ENCODE measurements around the gene BBS9. TPM values are rescaled to one million over a fixed set of nuclear protein-coding genes. Genes with fewer than 3 reads are reported as not detected.

BBS9 gene
- total RNA-seq, 1 donor from 2014 or later = 33.0 TPM

- no peaks in the 10 kb centered on the region for H3K36me3 Mint-ChIP-seq (ENCODE audit: low read depth, unreplicated experiment)
- H3K4me3 Mint-ChIP-seq (ENCODE audit: unreplicated experiment) = no peak overlapping the region
- no peaks in the 10 kb centered on the region for H3K4me1 Mint-ChIP-seq (ENCODE audit: unreplicated experiment)
- H3K27ac Mint-ChIP-seq (ENCODE audit: unreplicated experiment) = no peak overlapping the region
- no peaks in the 10 kb centered on the region for H3K9me3 Mint-ChIP-seq (ENCODE audit: unreplicated experiment)
- no peak for DNase-seq (ENCODE audit: low spot score)
- TF ChIP-seq, protein P1, sequence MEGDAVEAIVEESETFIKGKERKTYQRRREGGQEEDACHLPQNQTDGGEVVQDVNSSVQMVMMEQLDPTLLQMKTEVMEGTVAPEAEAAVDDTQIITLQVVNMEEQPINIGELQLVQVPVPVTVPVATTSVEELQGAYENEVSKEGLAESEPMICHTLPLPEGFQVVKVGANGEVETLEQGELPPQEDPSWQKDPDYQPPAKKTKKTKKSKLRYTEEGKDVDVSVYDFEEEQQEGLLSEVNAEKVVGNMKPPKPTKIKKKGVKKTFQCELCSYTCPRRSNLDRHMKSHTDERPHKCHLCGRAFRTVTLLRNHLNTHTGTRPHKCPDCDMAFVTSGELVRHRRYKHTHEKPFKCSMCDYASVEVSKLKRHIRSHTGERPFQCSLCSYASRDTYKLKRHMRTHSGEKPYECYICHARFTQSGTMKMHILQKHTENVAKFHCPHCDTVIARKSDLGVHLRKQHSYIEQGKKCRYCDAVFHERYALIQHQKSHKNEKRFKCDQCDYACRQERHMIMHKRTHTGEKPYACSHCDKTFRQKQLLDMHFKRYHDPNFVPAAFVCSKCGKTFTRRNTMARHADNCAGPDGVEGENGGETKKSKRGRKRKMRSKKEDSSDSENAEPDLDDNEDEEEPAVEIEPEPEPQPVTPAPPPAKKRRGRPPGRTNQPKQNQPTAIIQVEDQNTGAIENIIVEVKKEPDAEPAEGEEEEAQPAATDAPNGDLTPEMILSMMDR (IDR thresholded peaks at IDR 0.05; ENCODE audit: unreplicated experiment) = no peak
- no peaks in the 10 kb centered on the region for H3K27me3 Mint-ChIP-seq (ENCODE audit: unreplicated experiment)
These were observed 61.4 kb downstream of the BBS9 start for GRCh38 chr7:33190688-33191304.

DNA sequence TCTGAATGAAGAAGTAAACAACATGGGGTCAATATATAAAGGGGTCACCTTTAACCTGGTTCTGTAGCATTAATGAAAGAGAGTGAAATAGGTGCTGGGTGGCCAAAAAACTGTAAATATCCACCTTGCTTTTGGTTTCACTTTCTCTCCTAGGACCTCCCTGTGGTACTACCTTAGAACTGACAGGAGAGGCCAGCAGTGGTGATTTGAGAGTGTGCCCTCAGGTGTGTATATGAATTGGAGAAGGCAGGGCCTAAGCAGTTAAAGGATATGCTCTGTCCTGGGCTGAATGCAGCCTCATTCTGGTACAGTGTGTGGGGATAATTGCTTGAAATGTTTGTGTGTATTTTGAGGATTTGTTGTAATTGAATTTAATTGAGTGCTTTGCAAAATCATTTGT is 62.0 kb downstream of the BBS9 start:
- no peak for DNase-seq (ENCODE audit: low spot score)
- Mint-ChIP-seq H3K27ac (ENCODE audit: unreplicated experiment) (no peak overlapping the region), H3K4me1 (ENCODE audit: unreplicated experiment) (no peaks in the 10 kb centered on the region), H3K9me3 (ENCODE audit: unreplicated experiment) (no peaks in the 10 kb centered on the region), H3K36me3 (ENCODE audit: low read depth, unreplicated experiment) (no peaks in the 10 kb centered on the region), H3K4me3 (ENCODE audit: unreplicated experiment) (no peak overlapping the region), H3K27me3 (ENCODE audit: unreplicated experiment) (no peaks in the 10 kb centered on the region)
- TF ChIP-seq, protein P1 (IDR thresholded peaks at IDR 0.05; ENCODE audit: unreplicated experiment) = no peak

- H3K4me1 Mint-ChIP-seq (ENCODE audit: unreplicated experiment) = no peaks in the 10 kb centered on the region
- H3K27ac Mint-ChIP-seq (ENCODE audit: unreplicated experiment) = no peak overlapping the region
- H3K4me3 Mint-ChIP-seq (ENCODE audit: unreplicated experiment) = no peak overlapping the region
- H3K36me3 Mint-ChIP-seq (ENCODE audit: low read depth, unreplicated experiment) = no peaks in the 10 kb centered on the region
- H3K9me3 Mint-ChIP-seq (ENCODE audit: unreplicated experiment) = no peaks in the 10 kb centered on the region
- TF ChIP-seq, protein P1 (IDR thresholded peaks at IDR 0.05; ENCODE audit: unreplicated experiment) = no peak
- H3K27me3 Mint-ChIP-seq (ENCODE audit: unreplicated experiment) = no peaks in the 10 kb centered on the region
- no peak for DNase-seq (ENCODE audit: low spot score)
These were observed 63.4 kb downstream of the BBS9 start for GRCh38 chr7:33192695-33193291.

GRCh38 chr7:33193308-33193864 is 64.0 kb downstream of the BBS9 start:
- Mint-ChIP-seq H3K4me1 (ENCODE audit: unreplicated experiment) (no peaks in the 10 kb centered on the region), H3K36me3 (ENCODE audit: low read depth, unreplicated experiment) (no peaks in the 10 kb centered on the region), H3K9me3 (ENCODE audit: unreplicated experiment) (no peaks in the 10 kb centered on the region), H3K27me3 (ENCODE audit: unreplicated experiment) (no peaks in the 10 kb centered on the region), H3K4me3 (ENCODE audit: unreplicated experiment) (no peak overlapping the region), H3K27ac (ENCODE audit: unreplicated experiment) (no peak overlapping the region)
- no peak for DNase-seq (ENCODE audit: low spot score)
- TF ChIP-seq, protein P1 (IDR thresholded peaks at IDR 0.05; ENCODE audit: unreplicated experiment) = no peak

DNA sequence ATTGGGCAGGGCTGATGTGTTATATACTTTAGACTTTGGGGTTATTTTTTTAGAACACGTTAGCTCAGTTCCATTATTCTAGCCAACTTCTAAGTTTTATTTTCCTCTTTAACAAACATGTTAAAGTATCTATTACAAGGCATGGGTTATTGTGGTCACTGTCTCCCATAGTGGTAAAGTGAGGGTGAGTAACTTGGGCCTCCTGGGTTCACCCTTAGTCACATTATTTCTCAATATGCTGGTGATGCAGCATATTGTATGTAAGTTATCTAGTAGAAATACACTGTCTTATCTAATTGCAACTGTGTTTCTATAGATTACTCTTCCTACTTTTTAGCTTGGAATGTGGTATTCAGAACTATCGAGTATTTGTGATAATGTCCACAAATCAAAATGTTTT is 65.9 kb downstream of the BBS9 start:
- Mint-ChIP-seq H3K27me3 (ENCODE audit: unreplicated experiment) (no peaks in the 10 kb centered on the region), H3K27ac (ENCODE audit: unreplicated experiment) (no peak overlapping the region), H3K36me3 (ENCODE audit: low read depth, unreplicated experiment) (no peaks in the 10 kb centered on the region), H3K4me3 (ENCODE audit: unreplicated experiment) (no peak overlapping the region), H3K4me1 (ENCODE audit: unreplicated experiment) (no peaks in the 10 kb centered on the region), H3K9me3 (ENCODE audit: unreplicated experiment) (no peaks in the 10 kb centered on the region)
- TF ChIP-seq, protein P1 (IDR thresholded peaks at IDR 0.05; ENCODE audit: unreplicated experiment) = no peak
- DNase-seq (ENCODE audit: low spot score) = no peak

Measured in endothelial cell (in vitro differentiated cells).